ENCODE measurements around the gene PIGT.

GRCh38 chr20:45377269-45377668, 38.7 kb upstream of the PIGT start:
- TF ChIP-seq CTCF (IDR thresholded peaks at IDR 0.05 in 2 of 3, conservative IDR thresholded peaks at IDR 0.05 in 1 of 3; ENCODE audit: control insufficient read depth in 2 of 3, extremely low read depth in 1 of 3, insufficient read depth in 1 of 3, low read depth in 3 of 3, low read length in 3 of 3) = no peak
- TF ChIP-seq NFIC (IDR thresholded peaks at IDR 0.05; ENCODE audit: low read depth, low read length) = no peak
- TF ChIP-seq HDGF (IDR thresholded peaks at IDR 0.05) = no peak
- TF ChIP-seq ATF2 (IDR thresholded peaks at IDR 0.05; ENCODE audit: low read length) = no peak
